Left lung (tissue), 10 donors: ENCODE measurements around the gene SH3BP5. TPM values are rescaled to one million over a fixed set of nuclear protein-coding genes. Genes with fewer than 3 reads are reported as not detected.

Experiments
- ATAC-seq: fragments of 200-7000 bp; cut with Tn5 transposase; one replicate; pipeline ENCODE4 v1.9.1; 2020; ENCODE audit warnings: moderate library complexity
- DNase-seq, 4 donors: peaks; one replicate each; pipeline ENCODE4 v3.0.0-alpha.2; 2013 to 2020
- H3K27ac ChIP-seq, 2 donors: fragments of 200-600 bp; sonication (generic) in 1 of 2; one replicate each; pipeline versions ENCODE4 v1.5.0 to v1.8.0; 2020 to 2021
- H3K27me3 ChIP-seq, 2 donors: fragments of 200-600 bp; sonication (generic) in 1 of 2; one replicate each; pipeline versions ENCODE4 v1.5.0 to v1.8.0; 2020 to 2021
- H3K36me3 ChIP-seq, 2 donors: fragments of 200-600 bp; sonication (generic) in 1 of 2; one replicate each; pipeline versions ENCODE4 v1.5.0 to v1.8.0; 2020 to 2021
- H3K4me1 ChIP-seq, 2 donors: fragments of 200-600 bp; one replicate each; pipeline ENCODE4 v1.8.0; 2021
- H3K4me3 ChIP-seq, 2 donors: fragments of 200-600 bp; sonication (generic) in 1 of 2; one replicate each; pipeline versions ENCODE4 v1.5.0 to v1.8.0; 2020 to 2021; ENCODE audit warnings: mild to moderate bottlenecking in 1 of 2
- H3K9me3 ChIP-seq, 2 donors: fragments of 200-600 bp; sonication (generic) in 1 of 2; one replicate each; pipeline versions ENCODE4 v1.5.0 to v1.8.0; 2020 to 2021
- CTCF ChIP-seq, 2 donors: fragments of 200-600 bp; sonication (generic) in 1 of 2; IDR thresholded peaks; one replicate each; pipeline versions ENCODE4 v1.5.0 to v1.8.0; 2021; ENCODE audit warnings: antibody characterized with exemption in 2 of 2
- intact Hi-C, 2 donors: fragments of 100-400 bp; cut with DNase I; formaldehyde crosslinking; loops; one replicate each; pipeline versions ENCODE4 v1.11.2 to v1.14.2; 2022
- polyA plus RNA-seq, 6 donors: library from polyadenylated mRNA; unstranded; fragments of 120-200 nt; gene quantifications; one replicate each; pipeline ENCODE4 v1.2.1, GENCODE V29; 2013; ENCODE audit not compliant: insufficient read length in 6 of 6
- total RNA-seq, 2 donors: library from RNA; stranded (reverse); fragmentation: NEBNext Ultra II Directional; extraction: Animal tissue kit (Norgen Biotek cat#: 25700); gene quantifications; one replicate each; pipeline ENCODE4 v1.2.1, GENCODE V29; 2021
- donor health status: DM: no; HTN: yes; CAD: no.
- donor health status: DM: no; HTN: no; CAD: no.

Gene SH3BP5
- total and polyA plus RNA-seq, 8 donors: 53.3 to 65.5 (median 60.9) TPM

- no peak for DNase-seq
- no peak for ATAC-seq
- TF ChIP-seq CTCF (IDR thresholded peaks at IDR 0.05): no peak
- peaks cover 44 to 98% of the 10 kb centered on the region in 2 donors for H3K4me1 ChIP-seq
- no peaks in the 10 kb centered on the region for H3K27me3 ChIP-seq
- H3K36me3 ChIP-seq: no peaks in the 10 kb centered on the region
- H3K9me3 ChIP-seq: no peaks in the 10 kb centered on the region
- H3K4me3 ChIP-seq: no peak overlapping the region
- intact Hi-C loops: no loop called here
- H3K27ac ChIP-seq: peak overlapping the region in 1 of 2 donors; percentile 73
These were observed 17.4 kb downstream of the SH3BP5 start for GRCh38 chr3:15315003-15315402.

- Histone ChIP-seq H3K9me3 (no peaks in the 10 kb centered on the region), H3K27me3 (no peaks in the 10 kb centered on the region), H3K4me1 (peaks cover 44 to 97% of the 10 kb centered on the region in 2 donors), H3K27ac (peak overlapping the region in 1 of 2 donors; percentile 73), H3K36me3 (no peaks in the 10 kb centered on the region), H3K4me3 (no peak overlapping the region)
- no peak for DNase-seq
- no peak for TF ChIP-seq CTCF (IDR thresholded peaks at IDR 0.05)
- no peak for ATAC-seq
- intact Hi-C loops: no loop called here
These were observed 18.1 kb downstream of the SH3BP5 start for GRCh38 chr3:15314276-15314675.

DNA sequence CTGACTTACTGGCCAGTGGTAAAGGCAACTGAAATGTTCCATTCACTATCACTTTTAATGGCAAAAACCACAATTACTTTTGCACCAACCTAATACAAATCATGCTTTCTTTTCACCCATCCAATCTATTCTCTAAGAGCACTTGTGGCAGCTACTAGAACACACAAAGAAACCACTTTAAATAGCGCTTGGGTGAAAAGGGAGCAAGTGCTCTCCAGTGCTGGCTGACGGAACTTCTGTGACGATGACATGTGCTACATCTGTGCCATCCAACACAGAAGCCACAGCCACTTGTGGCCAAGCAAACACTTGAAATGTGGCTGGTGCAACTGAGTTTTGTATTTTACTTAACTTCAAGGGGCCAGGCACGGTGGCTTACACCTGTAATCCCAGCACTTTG is 18.9 kb downstream of the SH3BP5 start:
- H3K27ac ChIP-seq: peak overlapping the region; percentile 55 to 73
- H3K9me3 ChIP-seq: no peaks in the 10 kb centered on the region
- TF ChIP-seq CTCF (IDR thresholded peaks at IDR 0.05): no peak
- H3K4me3 ChIP-seq: no peak overlapping the region
- ATAC-seq (peak; percentile 50), DNase-seq (peak in 2 of 4 donors; percentile 73 to 76)
- no peaks in the 10 kb centered on the region for H3K36me3 ChIP-seq
- peaks cover 36 to 97% of the 10 kb centered on the region in 2 donors for H3K4me1 ChIP-seq
- intact Hi-C loops: no loop called here
- H3K27me3 ChIP-seq: no peaks in the 10 kb centered on the region

GRCh38 chr3:15312550-15312949 is 19.8 kb downstream of the SH3BP5 start:
- intact Hi-C loops: no loop called here
- Histone ChIP-seq H3K27ac (peak overlapping the region; percentile 36 to 73), H3K9me3 (no peaks in the 10 kb centered on the region), H3K36me3 (no peaks in the 10 kb centered on the region), H3K27me3 (no peaks in the 10 kb centered on the region), H3K4me3 (no peak overlapping the region), H3K4me1 (peaks cover 36 to 94% of the 10 kb centered on the region in 2 donors)
- TF ChIP-seq CTCF (IDR thresholded peaks at IDR 0.05): no peak
- ATAC-seq: no peak
- no peak for DNase-seq

DNA sequence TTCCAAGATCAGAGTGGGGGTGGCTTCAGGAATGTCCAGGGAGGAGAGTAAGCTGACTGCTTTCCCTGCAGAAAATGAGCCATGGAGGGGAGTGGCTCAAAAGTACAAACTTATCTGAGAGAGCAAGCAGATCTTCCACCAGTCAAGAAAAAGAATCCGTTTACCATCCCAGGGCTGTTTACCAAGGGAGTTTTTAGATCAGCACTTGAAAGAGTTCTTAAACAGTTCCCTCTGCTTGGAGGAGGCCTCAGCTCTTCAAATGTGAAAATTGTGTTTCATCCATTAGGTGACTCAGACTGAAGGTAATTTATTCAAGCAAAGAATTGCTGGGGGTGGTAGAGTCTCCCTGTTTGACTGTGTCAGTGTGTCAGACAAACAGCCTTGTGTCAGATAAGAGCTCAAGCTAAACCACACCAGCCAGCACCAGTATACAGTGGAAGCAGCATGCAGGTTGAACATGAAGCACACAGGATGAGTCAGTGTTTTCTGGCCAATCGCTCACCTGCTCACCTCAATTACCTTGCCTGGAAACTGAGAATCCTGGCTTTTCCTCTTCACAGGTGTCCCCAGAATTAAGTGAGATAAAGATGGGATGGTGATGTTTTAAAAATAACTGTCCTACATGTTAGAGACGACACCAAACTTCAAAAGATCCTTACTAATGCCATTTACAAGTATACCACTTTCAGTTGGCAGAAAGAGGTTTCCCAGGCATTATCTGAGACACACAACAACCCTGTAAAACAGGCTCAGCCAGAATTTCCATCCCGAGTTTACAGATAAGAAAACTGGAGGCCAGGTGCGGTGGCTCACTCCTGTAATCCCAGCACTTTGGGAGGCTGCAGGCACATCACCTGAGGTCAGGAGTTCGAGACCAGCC is 21.7 kb downstream of the SH3BP5 start:
- no peaks in the 10 kb centered on the region for H3K36me3 ChIP-seq
- no peak overlapping the region for H3K4me3 ChIP-seq
- H3K27ac ChIP-seq: peak overlapping the region; percentile 51 to 72
- H3K9me3 ChIP-seq: no peaks in the 10 kb centered on the region
- intact Hi-C loops: no loop called here
- peaks cover 23 to 94% of the 10 kb centered on the region in 2 donors for H3K4me1 ChIP-seq
- no peaks in the 10 kb centered on the region for H3K27me3 ChIP-seq
- no peak for TF ChIP-seq CTCF (IDR thresholded peaks at IDR 0.05)
- no peak for DNase-seq
- ATAC-seq: peak; percentile 81
